Astrocyte of the cerebellum (primary cell): Measurements from ENCODE around the gene ALOX15B.

Experiments used
- DNase-seq: peaks from one replicate; pipeline ENCODE4 v3.0.0-alpha.2; 2011; ENCODE audit warnings: low read depth
- H3K4me3 ChIP-seq: 2 replicates; pipeline ENCODE4 v1.5.1; 2011; ENCODE audit warnings: mild to moderate bottlenecking, low read depth, low read length, moderate library complexity
- in situ Hi-C: cut with HindIII; loops from 2 replicates; pipeline ENCODE4 v1.10.0; 2017; ENCODE audit warnings: low sequenced_read_pairs
- TF ChIP-seq, protein P1 (sequence below): IDR thresholded peaks from 2 replicates; pipeline ENCODE4 v1.5.1; 2012; ENCODE audit warnings: low read length, low read depth, moderate library complexity, mild to moderate bottlenecking; ENCODE audit errors: missing control alignments

Gene ALOX15B

DNA sequence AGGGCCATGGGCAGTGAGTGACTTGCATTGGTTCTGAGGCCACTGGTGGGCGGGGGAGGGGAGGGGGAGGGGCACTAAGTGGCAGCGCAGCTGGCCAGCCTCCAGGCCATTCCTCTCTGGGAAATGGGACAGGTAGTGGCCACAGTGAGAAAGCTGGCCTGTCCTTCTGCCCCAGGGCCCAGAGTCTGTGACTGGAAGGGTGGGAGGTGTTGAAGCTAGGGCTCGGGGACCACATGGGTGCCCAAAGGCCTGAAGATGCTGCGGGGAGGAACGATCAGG lies 49.0 kb downstream of the ALOX15B start:
- DNase-seq, result no peak
- in situ Hi-C loops, result no loop called here
- no peak overlapping the region for H3K4me3 ChIP-seq
- TF ChIP-seq, protein P1, sequence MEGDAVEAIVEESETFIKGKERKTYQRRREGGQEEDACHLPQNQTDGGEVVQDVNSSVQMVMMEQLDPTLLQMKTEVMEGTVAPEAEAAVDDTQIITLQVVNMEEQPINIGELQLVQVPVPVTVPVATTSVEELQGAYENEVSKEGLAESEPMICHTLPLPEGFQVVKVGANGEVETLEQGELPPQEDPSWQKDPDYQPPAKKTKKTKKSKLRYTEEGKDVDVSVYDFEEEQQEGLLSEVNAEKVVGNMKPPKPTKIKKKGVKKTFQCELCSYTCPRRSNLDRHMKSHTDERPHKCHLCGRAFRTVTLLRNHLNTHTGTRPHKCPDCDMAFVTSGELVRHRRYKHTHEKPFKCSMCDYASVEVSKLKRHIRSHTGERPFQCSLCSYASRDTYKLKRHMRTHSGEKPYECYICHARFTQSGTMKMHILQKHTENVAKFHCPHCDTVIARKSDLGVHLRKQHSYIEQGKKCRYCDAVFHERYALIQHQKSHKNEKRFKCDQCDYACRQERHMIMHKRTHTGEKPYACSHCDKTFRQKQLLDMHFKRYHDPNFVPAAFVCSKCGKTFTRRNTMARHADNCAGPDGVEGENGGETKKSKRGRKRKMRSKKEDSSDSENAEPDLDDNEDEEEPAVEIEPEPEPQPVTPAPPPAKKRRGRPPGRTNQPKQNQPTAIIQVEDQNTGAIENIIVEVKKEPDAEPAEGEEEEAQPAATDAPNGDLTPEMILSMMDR, result no peak

DNA sequence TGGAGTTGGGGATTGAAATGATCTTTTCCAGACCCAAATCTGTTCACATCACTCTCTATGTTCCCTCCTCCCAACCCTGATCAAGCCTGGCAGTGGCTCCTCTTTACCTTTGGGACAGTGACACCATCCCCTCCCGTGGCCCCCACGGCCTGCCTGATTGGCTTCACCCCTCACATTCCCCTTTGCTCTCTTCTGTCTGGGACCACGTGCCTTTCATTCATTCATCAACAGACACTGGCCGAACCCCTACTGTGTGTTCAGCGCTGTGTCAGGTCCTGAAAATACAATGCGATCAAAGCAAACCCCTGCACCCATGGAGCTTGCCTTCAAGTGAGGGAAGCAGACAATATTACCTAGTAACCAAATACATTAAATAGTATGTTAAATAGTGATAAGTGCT lies 50.9 kb downstream of the ALOX15B start:
- H3K4me3 ChIP-seq, result no peak overlapping the region
- DNase-seq, result no peak
- TF ChIP-seq, protein P1, result no peak
- in situ Hi-C loops, result no loop called here

DNA sequence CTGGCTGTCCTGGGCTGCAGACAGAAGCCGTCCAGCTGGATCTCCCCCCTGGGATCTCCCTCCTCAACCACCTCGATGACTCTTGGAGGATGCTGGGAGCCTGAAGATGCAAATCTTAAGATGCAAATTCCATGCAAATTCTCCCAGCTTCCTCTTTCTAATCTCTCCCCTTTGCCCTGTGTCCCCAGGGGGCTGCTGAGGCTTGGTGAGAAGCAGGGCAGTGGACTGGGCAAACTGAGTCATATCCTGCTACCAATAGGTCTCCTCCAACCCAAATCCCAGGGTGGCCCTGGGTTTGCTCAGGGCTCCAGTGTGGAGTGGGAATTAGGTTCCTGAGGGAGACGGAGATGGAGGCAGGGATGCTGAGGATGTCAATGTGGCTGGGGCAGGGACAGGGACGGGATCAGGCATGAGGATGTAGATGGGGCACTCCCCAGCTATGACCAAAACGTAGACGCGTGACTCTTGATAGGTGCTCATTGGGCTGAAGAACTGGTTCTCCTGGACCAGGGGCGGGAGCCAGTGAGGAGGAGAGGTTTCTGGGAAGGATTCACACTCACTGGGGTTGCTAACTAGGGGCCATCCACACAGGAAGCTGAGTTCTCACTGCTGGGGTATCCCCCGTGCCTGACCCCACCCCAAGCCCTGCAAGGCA lies 52.3 kb downstream of the ALOX15B start:
- in situ Hi-C loops, result no loop called here
- H3K4me3 ChIP-seq, result no peak overlapping the region
- TF ChIP-seq, protein P1, result no peak
- no peak for DNase-seq

DNA sequence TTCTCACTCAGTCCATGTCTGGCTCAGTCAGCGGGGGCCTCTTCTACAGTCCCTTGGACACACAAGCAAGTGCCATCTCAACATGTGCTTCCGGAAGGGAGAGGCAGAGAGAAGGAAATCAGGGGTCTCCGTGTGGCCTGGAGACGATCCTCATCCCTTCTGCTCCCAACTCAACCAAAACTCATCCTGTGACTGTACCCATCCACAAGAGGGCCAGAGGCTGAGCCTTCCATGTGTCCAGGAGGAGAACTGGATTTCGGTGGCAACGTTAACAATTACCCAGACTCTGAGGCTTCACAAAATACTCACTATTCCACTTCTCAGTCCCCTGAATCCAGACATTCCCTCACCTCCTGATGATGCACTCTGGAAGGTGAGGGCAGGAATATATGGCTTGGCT lies 56.5 kb downstream of the ALOX15B start:
- no peak for DNase-seq
- TF ChIP-seq, protein P1, result no peak
- H3K4me3 ChIP-seq, result no peak overlapping the region
- in situ Hi-C loops, result no loop called here

DNA sequence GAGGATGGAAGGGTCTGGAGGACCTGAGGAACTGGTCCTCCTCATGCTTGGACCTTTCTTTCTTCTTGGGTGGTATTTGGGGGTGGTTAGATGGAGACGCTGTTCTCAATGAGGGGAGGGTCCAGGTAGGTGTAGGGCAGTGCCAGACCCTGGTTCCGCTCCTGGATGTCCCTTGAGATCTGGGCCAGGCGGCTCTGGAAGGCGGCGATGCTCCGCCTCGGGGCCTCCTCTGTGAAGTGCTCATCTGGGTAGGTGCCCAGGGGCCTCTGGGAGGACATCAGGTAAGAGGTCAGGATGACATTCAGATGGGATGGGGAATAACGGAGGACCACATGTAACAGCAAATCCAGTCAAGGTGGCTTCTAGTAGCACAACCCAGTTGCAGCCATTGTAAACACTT lies 57.7 kb downstream of the ALOX15B start:
- H3K4me3 ChIP-seq, result no peak overlapping the region
- TF ChIP-seq, protein P1, result no peak
- in situ Hi-C loops, result no loop called here
- DNase-seq, result no peak
